Spleen (tissue), 11 donors: ENCODE measurements around the gene SH3BP5. TPM values are rescaled to one million over a fixed set of nuclear protein-coding genes. Genes with fewer than 3 reads are reported as not detected.

Experiments
- DNase-seq: peaks from one replicate; pipeline ENCODE4 v3.0.0-alpha.2; 2020
- H3K27ac ChIP-seq, 8 donors: fragments of 200-600 bp; sonication (generic) in 7 of 8; 1 replicate in 4 of 8; 2 replicates in 4 of 8; pipeline versions ENCODE4 v1.5.0 to v1.8.0; 2016 to 2021; ENCODE audit warnings: inconsistent platforms in 4 of 8, mild to moderate bottlenecking in 4 of 8, moderate library complexity in 1 of 8
- H3K27me3 ChIP-seq, 7 donors: fragments of 200-600 bp; sonication (generic) in 6 of 7; replicated peaks in 1 of 7; 1 replicate in 4 of 7; 2 replicates in 3 of 7; pipeline versions ENCODE4 v1.5.0 to v1.8.0; 2016 to 2021; ENCODE audit warnings: inconsistent platforms in 3 of 7, mild to moderate bottlenecking in 1 of 7
- H3K36me3 ChIP-seq, 6 donors: fragments of 200-600 bp; sonication (generic) in 5 of 6; 1 replicate in 4 of 6; 2 replicates in 2 of 6; pipeline versions ENCODE4 v1.5.0 to v1.8.0; 2016 to 2021; ENCODE audit warnings: inconsistent platforms in 2 of 6
- H3K4me1 ChIP-seq, 6 donors: fragments of 200-600 bp; sonication (generic) in 5 of 6; 1 replicate in 3 of 6; 2 replicates in 3 of 6; pipeline versions ENCODE4 v1.5.0 to v1.8.0; 2016 to 2021; ENCODE audit warnings: inconsistent platforms in 3 of 6
- H3K4me3 ChIP-seq, 8 donors: fragments of 200-600 bp; sonication (generic) in 7 of 8; 1 replicate in 4 of 8; 2 replicates in 4 of 8; pipeline versions ENCODE4 v1.5.0 to v1.8.0; 2016 to 2021; ENCODE audit warnings: inconsistent platforms in 4 of 8, mild to moderate bottlenecking in 4 of 8, moderate library complexity in 2 of 8
- H3K9me3 ChIP-seq, 8 donors: fragments of 200-600 bp; sonication (generic) in 7 of 8; 1 replicate in 4 of 8; 2 replicates in 4 of 8; pipeline versions ENCODE4 v1.5.0 to v1.8.0; 2016 to 2021; ENCODE audit warnings: inconsistent platforms in 4 of 8
- CTCF ChIP-seq, 11 experiments: fragments of 200-600 bp in 7 of 11; fragments of 450-650 bp in 4 of 11; sonication (generic) in 4 of 11; IDR thresholded peaks in 8 of 11; conservative IDR thresholded peaks in 3 of 11; 1 replicate in 7 of 11; 2 replicates in 4 of 11; pipeline versions ENCODE4 v1.4.0 to v1.8.0; 2016 to 2021; ENCODE audit warnings: antibody characterized with exemption in 11 of 11, inconsistent platforms in 4 of 11, mild to moderate bottlenecking in 1 of 11
- POLR2A ChIP-seq, 3 donors: fragments of 450-650 bp; IDR thresholded peaks; one replicate each; pipeline ENCODE4 v1.5.1; 2017; ENCODE audit warnings: antibody characterized with exemption in 3 of 3, mild to moderate bottlenecking in 1 of 3
- POLR2AphosphoS5 ChIP-seq, 3 donors: sonication (generic); formaldehyde crosslinking; IDR thresholded peaks; one replicate each; pipeline ENCODE4 v1.5.1; 2017; ENCODE audit warnings: antibody characterized with exemption in 3 of 3
- WGBS, 5 donors: extraction: QIAGEN DNeasy Blood & Tissue Kit in 3 of 5; methylation state at CpG; one replicate each; pipeline versions ENCODE4 v1.1.5 to v1.1.7; 2013 to 2018; 5-methylcytosine and 5-hydroxymethylcytosine counted together
- intact Hi-C: fragments of 100-400 bp; cut with DNase I; formaldehyde crosslinking; loops from one replicate; pipeline ENCODE4 v1.15.0; 2023; ENCODE audit warnings: low total_unique reads
- polyA plus RNA-seq, 3 donors: library from polyadenylated mRNA; stranded (reverse); fragments of 200-250 nt; gene quantifications; one replicate each; pipeline ENCODE4 v1.2.1, GENCODE V29; 2013
- total RNA-seq, 7 donors: library from RNA; depleted of rRNA in 3 of 7; stranded (reverse); fragments of >200 nt in 3 of 7; fragmentation: NEBNext Ultra II Directional in 4 of 7; extraction: Animal tissue kit (Norgen Biotek cat#: 25700) in 4 of 7; gene quantifications; one replicate each; pipeline versions ENCODE4 v1.1.0 to v1.2.1, GENCODE V29; 2016 to 2021
- donor health status: healthy with polysubstance abuse.
- donor health status: DM: no; HTN: no; CAD: no; lungs with moderate emphysema.
- donor health status: DM: no; HTN: no; CAD: no.
- donor health status: Bipolar disorder and iron deficiency.
- donor health status: healthy.
- donor health status: DM: no; HTN: no; CAD: no.
- donor health status: DM: yes; HTN: yes; CAD: no.

SH3BP5 gene
- total and polyA plus RNA-seq, 10 donors: 36.4 to 75.0 (median 53.7) TPM

DNA sequence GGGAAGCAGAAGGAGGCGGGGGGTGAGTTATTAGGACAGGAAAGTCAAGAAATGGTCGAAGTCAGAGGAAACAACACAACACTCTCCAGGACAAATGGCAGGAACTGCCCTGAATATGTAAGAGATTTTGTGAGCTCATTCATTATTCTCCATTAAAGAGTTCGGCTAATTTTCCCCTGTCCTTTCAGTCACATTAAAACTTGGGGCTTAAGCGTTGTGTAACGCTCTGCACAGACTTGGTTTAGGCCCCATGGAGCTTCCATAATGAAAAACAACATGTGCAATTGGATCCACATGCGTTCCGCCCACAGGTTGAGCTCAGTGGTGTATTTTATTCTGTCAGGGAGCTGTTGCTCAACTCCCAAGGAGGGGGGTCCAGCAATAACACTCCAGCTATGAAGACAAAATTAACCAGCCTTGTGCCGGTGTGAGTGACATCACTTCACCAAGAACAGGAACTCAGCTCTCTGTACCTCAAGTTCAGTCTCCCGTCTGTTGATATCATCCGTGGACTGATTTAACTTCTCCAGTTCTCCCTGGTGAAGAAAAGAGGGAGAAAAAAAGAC, 2.3 kb downstream of the SH3BP5 start:
- TF ChIP-seq POLR2AphosphoS5 (IDR thresholded peaks at IDR 0.05): peak in 1 of 3 donors; percentile 13
- no peak for TF ChIP-seq CTCF (IDR thresholded peaks at IDR 0.05 in 8 of 11, conservative IDR thresholded peaks at IDR 0.05 in 3 of 11)
- DNase-seq: no peak
- Histone ChIP-seq H3K27ac (peak overlapping the region in 4 of 8 donors; percentile 8 to 97 (median 94)), H3K27me3 (peaks cover 0 to 5% (median 0%) of the 10 kb centered on the region in 7 donors), H3K4me3 (peak overlapping the region in 3 of 8 donors; percentile 80 to 99 (median 90)), H3K9me3 (no peaks in the 10 kb centered on the region), H3K4me1 (peaks cover 23 to 86% (median 66%) of the 10 kb centered on the region in 6 donors), H3K36me3 (peaks cover 0 to 52% (median 0%) of the 10 kb centered on the region in 6 donors)
- WGBS, 5 donors: 65 to 79% (median 68%) methylated on average over 10 of the region's 10 CpGs
- intact Hi-C loops: loop anchor here (10.0 kb wide), 1 partner anchor 55 kb away; no protein-coding TSS in a partner anchor

GRCh38 chr3:15329046-15330005, 3.1 kb downstream of the SH3BP5 start:
- H3K27ac ChIP-seq: peak overlapping the region in 3 of 8 donors; percentile 8 to 97 (median 91)
- intact Hi-C loops: loop anchor here (10.0 kb wide), 1 partner anchor 55 kb away; no protein-coding TSS in a partner anchor
- no peak for TF ChIP-seq CTCF (IDR thresholded peaks at IDR 0.05 in 8 of 11, conservative IDR thresholded peaks at IDR 0.05 in 3 of 11)
- no peak for TF ChIP-seq POLR2AphosphoS5 (IDR thresholded peaks at IDR 0.05)
- no peak for TF ChIP-seq POLR2A (IDR thresholded peaks at IDR 0.05)
- no peaks in the 10 kb centered on the region for H3K9me3 ChIP-seq
- peaks cover 23 to 91% (median 66%) of the 10 kb centered on the region in 6 donors for H3K4me1 ChIP-seq
- H3K27me3 ChIP-seq: peaks cover 0 to 5% (median 0%) of the 10 kb centered on the region in 7 donors
- H3K4me3 ChIP-seq: peak overlapping the region in 1 of 8 donors; percentile 99
- DNase-seq: no peak
- 73 to 91% (median 87%) methylated on average over 11 of the region's 11 CpGs for WGBS, 5 donors
- H3K36me3 ChIP-seq: peaks cover 0 to 57% (median 0%) of the 10 kb centered on the region in 6 donors

GRCh38 chr3:15327941-15328340, 4.4 kb downstream of the SH3BP5 start:
- H3K27ac ChIP-seq: peak overlapping the region in 3 of 8 donors; percentile 7 to 47 (median 44)
- intact Hi-C loops: no loop called here
- no peak for DNase-seq

DNA sequence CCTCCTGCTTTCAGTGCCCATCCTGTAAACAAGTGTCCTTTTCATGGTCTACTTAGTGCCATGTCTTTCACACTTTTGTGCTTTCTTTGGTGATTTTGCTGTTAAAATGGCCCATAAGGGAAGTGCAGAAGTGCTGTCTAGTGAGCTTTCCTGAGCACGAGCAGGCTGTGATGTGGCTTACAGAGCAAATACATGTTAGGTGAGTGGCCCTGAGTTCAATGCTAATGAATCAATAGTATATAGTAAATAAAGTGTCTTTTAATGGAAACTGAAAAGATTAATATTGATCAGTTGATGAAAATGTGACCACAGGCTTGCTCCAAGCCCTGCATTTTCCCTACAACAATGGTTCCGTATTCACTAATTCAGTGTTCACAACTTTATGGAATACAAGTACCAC, 5.7 kb downstream of the SH3BP5 start:
- DNase-seq: no peak
- TF ChIP-seq POLR2AphosphoS5 (IDR thresholded peaks at IDR 0.05) (no peak), CTCF (IDR thresholded peaks at IDR 0.05 in 8 of 11, conservative IDR thresholded peaks at IDR 0.05 in 3 of 11) (no peak), POLR2A (IDR thresholded peaks at IDR 0.05) (no peak)
- H3K4me3 ChIP-seq: no peak overlapping the region
- 80 to 95% (median 87%) methylated on average over 2 of the region's 2 CpGs for WGBS, 5 donors
- peaks cover 0 to 2% (median 0%) of the 10 kb centered on the region in 7 donors for H3K27me3 ChIP-seq
- peaks cover 0 to 84% (median 0%) of the 10 kb centered on the region in 6 donors for H3K36me3 ChIP-seq
- no peak overlapping the region for H3K27ac ChIP-seq
- H3K9me3 ChIP-seq: no peaks in the 10 kb centered on the region
- intact Hi-C loops: no loop called here
- H3K4me1 ChIP-seq: peaks cover 17 to 96% (median 60%) of the 10 kb centered on the region in 6 donors

More at GRCh38 chr3:15327941-15328340, 4.4 kb downstream of the SH3BP5 start:
- H3K9me3 ChIP-seq: no peaks in the 10 kb centered on the region
- peaks cover 0 to 5% (median 0%) of the 10 kb centered on the region in 7 donors for H3K27me3 ChIP-seq
- 25 to 30% (median 26%) methylated on average over 7 of the region's 7 CpGs for WGBS, 5 donors
- TF ChIP-seq POLR2A (IDR thresholded peaks at IDR 0.05) (no peak), POLR2AphosphoS5 (IDR thresholded peaks at IDR 0.05) (peak in 2 of 3 donors; percentile 41 to 46)
- peaks cover 20 to 94% (median 64%) of the 10 kb centered on the region in 6 donors for H3K4me1 ChIP-seq
- H3K36me3 ChIP-seq: peaks cover 0 to 71% (median 0%) of the 10 kb centered on the region in 6 donors
- no peak overlapping the region for H3K4me3 ChIP-seq
